HFFc6 (cell line): ENCODE measurements around the gene HOMER3. TPM values are rescaled to one million over a fixed set of nuclear protein-coding genes. Genes with fewer than 3 reads are reported as not detected.

ENCODE experiments used
- DNase-seq: peaks from one replicate; pipeline ENCODE4 v3.0.0-alpha.2; 2018
- H3K27ac Mint-ChIP-seq: 2 replicates; pipeline ENCODE4 v1.8.0; 2020; ENCODE audit warnings: mild to moderate bottlenecking, mixed read lengths
- H3K27me3 Mint-ChIP-seq: 2 replicates; pipeline ENCODE4 v1.8.0; 2021; ENCODE audit warnings: mild to moderate bottlenecking, moderate library complexity, mixed read lengths; ENCODE audit not compliant: insufficient read depth
- H3K36me3 Mint-ChIP-seq: 2 replicates; pipeline ENCODE4 v1.8.0; 2021; ENCODE audit warnings: low read depth, mixed read lengths
- H3K4me1 Mint-ChIP-seq: 2 replicates; pipeline ENCODE4 v1.8.0; 2020; ENCODE audit warnings: low read depth, mixed read lengths
- H3K4me3 Mint-ChIP-seq: 2 replicates; pipeline ENCODE4 v1.8.0; 2020; ENCODE audit warnings: mild to moderate bottlenecking, moderate library complexity, mixed read lengths
- H3K9me3 Mint-ChIP-seq: 2 replicates; pipeline ENCODE4 v1.8.0; 2020; ENCODE audit warnings: mild to moderate bottlenecking, mixed read lengths
- CTCF ChIP-seq: fragments of 200-600 bp; sonication (generic); IDR thresholded peaks from 2 replicates; pipeline ENCODE4 v1.5.0; 2021; ENCODE audit warnings: antibody characterized with exemption, mild to moderate bottlenecking
- total RNA-seq, 6 experiments: library from RNA; stranded (reverse); fragmentation: NEBNext Ultra II Directional; extraction: Animal tissue kit (Norgen Biotek cat#: 25700); gene quantifications; 2 replicates in 1 of 6; 3 replicates in 5 of 6; pipeline ENCODE4 v1.2.3, GENCODE V29; 2021

Gene HOMER3
- total RNA-seq, 6 experiments from 2014 or later = 68.1 to 89.1 (median 77.9) TPM

GRCh38 chr19:18897094-18898029, 43.7 kb downstream of the HOMER3 start:
- H3K36me3 Mint-ChIP-seq = no peaks in the 10 kb centered on the region; the same call in 1 of the 2 replicates
- no peak overlapping the region for H3K27ac Mint-ChIP-seq
- no peaks in the 10 kb centered on the region for H3K9me3 Mint-ChIP-seq
- no peak overlapping the region; the same call in 1 of the 2 replicates for H3K4me3 Mint-ChIP-seq
- H3K27me3 Mint-ChIP-seq = peaks cover 11% of the 10 kb centered on the region
- no peak for DNase-seq
- no peaks in the 10 kb centered on the region for H3K4me1 Mint-ChIP-seq
- no peak for TF ChIP-seq CTCF

GRCh38 chr19:18896421-18896841, 44.6 kb downstream of the HOMER3 start:
- DNase-seq = no peak
- Mint-ChIP-seq H3K9me3 (no peaks in the 10 kb centered on the region), H3K27me3 (peaks cover 14% of the 10 kb centered on the region), H3K36me3 (no peaks in the 10 kb centered on the region; the same call in 1 of the 2 replicates), H3K4me3 (peak overlapping the region; percentile 71), H3K4me1 (no peaks in the 10 kb centered on the region), H3K27ac (no peak overlapping the region)
- no peak for TF ChIP-seq CTCF

DNA sequence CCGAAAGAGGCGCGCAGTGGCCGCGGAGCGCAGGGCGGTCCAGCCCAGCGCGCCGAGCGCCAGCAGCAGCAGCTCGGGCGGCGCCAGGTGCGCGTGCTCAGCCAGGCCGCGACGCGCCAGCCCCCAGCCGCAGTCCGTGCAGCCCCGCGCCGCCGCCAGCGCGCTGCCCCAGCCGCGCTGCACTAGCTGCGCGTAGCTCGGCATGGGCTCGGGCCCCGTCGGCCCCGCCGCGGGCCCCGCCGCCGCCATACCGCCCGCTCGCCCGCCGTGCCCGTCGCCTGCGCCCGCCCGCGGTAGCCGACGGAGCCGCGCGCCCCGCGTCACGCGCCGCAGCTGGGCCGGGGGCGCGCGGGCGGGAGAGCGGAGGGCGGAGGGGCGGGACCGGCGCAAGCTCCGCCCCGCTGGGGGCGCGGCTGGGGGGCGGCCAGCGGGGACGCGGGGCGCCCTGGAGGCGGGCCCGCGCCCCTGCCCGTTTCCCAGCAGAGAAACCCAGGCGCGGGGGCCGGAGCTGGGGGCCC, 45.1 kb downstream of the HOMER3 start, which contains the start of gene CERS1:
CERS1 (minus strand) TSS at position 335 of the 518 bp plus-strand sequence; CDS start at position 249, 86 bp downstream.
- Mint-ChIP-seq H3K9me3 (no peaks in the 10 kb centered on the region), H3K4me3 (peak within 1 kb of the TSS; percentile 83), H3K36me3 (no peaks in the 10 kb centered on the region), H3K27me3 (peaks cover 14% of the 10 kb centered on the region), H3K27ac (no peak within 1 kb of the TSS), H3K4me1 (no peaks in the 10 kb centered on the region)
- DNase-seq = no peak
- no peak for TF ChIP-seq CTCF

DNA sequence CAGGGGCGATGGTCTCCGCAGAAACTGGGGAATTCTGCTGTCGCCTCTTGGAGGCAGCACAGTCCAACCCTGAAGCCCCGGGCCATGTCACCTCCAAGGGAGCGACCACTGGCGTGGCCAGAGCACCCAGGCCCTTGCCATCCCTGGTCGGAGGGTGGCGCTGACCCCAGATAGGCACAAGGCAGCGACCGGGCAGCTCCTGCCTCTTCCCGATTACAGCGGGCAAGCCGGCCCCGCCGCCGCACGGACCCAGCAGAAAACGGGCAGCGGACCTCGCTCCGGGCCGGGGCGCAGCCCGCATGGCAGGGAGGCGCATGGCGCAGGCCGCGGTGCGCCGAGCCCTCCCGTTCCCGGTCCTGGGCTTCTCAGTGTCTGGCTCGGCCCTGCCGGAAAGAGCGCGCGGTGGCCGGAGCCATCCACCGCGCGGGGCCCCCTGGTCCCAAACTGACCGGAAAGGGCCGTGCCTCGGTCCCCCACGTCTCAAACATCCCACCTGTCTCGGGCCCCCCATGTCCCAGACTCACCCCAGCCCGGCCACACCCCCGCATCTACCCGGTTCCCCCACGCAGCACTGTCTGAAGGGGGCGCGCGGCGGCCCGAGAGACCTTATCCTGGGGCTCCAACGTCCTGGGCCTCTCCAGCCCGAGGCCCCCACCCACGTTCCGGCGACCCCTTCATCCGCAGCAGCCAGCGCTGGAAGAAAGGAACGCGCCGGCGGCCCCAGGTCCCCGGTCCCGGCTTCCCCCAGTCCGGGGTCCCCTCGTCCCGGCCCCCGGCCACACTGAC, 45.8 kb downstream of the HOMER3 start:
- Mint-ChIP-seq H3K4me3 (peak overlapping the region; percentile 83), H3K27ac (no peak overlapping the region)
- TF ChIP-seq CTCF = peak; percentile 70

GRCh38 chr19:18894254-18895037, 46.6 kb downstream of the HOMER3 start:
- peak; percentile 17 for DNase-seq
- Mint-ChIP-seq H3K36me3 (no peaks in the 10 kb centered on the region), H3K4me1 (no peaks in the 10 kb centered on the region), H3K9me3 (no peaks in the 10 kb centered on the region), H3K27ac (no peak overlapping the region), H3K27me3 (peaks cover 18% of the 10 kb centered on the region), H3K4me3 (peak overlapping the region; percentile 83)
- no peak for TF ChIP-seq CTCF

More for the DNA sequence above, 45.8 kb downstream of the HOMER3 start:
- Mint-ChIP-seq H3K27me3 (peaks cover 15% of the 10 kb centered on the region), H3K36me3 (no peaks in the 10 kb centered on the region), H3K9me3 (no peaks in the 10 kb centered on the region), H3K4me1 (no peaks in the 10 kb centered on the region)
- DNase-seq = peak; percentile 13
